ENCODE data around the gene PTPDC1. TPM values are rescaled to one million over a fixed set of nuclear protein-coding genes. Genes with fewer than 3 reads are reported as not detected.

PTPDC1 gene
- total and polyA plus RNA-seq, 4 donors, result 0.45 to 5.1 (median 1.1) TPM

DNA sequence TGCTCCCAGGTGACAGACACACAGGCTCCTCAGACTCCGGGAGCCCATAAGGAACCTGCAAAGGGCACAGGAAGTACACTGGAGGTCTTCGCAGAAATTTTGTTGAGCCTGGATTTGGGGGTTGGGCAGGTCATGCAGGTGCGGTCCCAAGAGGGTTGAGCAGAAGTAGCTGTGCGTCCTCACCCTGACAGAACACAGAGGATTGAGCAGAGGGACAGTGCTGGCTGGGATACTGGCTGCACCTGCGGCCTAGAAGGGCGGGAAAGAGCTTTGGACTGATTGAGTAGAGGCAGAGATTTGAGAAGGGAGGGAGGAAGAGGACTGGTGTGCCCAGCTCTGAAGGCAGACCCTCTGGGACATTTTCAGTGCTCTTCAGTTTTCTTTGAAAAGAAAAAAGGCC lies 65.4 kb downstream of the PTPDC1 start:
- Histone ChIP-seq H3K27me3 (ENCODE audit: control insufficient read depth in 4 of 4, insufficient read depth in 4 of 4, low read length in 3 of 4) (no peaks in the 10 kb centered on the region), H3K9ac (ENCODE audit: low read depth in 1 of 2, low read length in 2 of 2) (no peak overlapping the region), H3K36me3 (ENCODE audit: control insufficient read depth in 4 of 4, insufficient read depth in 3 of 4, low read depth in 1 of 4, low read length in 3 of 4) (no peaks in the 10 kb centered on the region), H3K9me3 (ENCODE audit: control insufficient read depth in 4 of 4, low read length in 3 of 4) (no peaks in the 10 kb centered on the region), H3K27ac (ENCODE audit: low read depth in 1 of 2, low read length in 2 of 2) (no peak overlapping the region), H3K4me3 (ENCODE audit: low read depth in 1 of 3, low read length in 3 of 3) (no peak overlapping the region), H3K4me1 (ENCODE audit: control insufficient read depth in 4 of 4, insufficient read depth in 4 of 4, low read length in 3 of 4) (no peaks in the 10 kb centered on the region)
- WGBS, result 91% methylated on average over 6 of the region's 6 CpGs
- no peak for DNase-seq (ENCODE audit: low spot score)
- TF ChIP-seq, protein P1, sequence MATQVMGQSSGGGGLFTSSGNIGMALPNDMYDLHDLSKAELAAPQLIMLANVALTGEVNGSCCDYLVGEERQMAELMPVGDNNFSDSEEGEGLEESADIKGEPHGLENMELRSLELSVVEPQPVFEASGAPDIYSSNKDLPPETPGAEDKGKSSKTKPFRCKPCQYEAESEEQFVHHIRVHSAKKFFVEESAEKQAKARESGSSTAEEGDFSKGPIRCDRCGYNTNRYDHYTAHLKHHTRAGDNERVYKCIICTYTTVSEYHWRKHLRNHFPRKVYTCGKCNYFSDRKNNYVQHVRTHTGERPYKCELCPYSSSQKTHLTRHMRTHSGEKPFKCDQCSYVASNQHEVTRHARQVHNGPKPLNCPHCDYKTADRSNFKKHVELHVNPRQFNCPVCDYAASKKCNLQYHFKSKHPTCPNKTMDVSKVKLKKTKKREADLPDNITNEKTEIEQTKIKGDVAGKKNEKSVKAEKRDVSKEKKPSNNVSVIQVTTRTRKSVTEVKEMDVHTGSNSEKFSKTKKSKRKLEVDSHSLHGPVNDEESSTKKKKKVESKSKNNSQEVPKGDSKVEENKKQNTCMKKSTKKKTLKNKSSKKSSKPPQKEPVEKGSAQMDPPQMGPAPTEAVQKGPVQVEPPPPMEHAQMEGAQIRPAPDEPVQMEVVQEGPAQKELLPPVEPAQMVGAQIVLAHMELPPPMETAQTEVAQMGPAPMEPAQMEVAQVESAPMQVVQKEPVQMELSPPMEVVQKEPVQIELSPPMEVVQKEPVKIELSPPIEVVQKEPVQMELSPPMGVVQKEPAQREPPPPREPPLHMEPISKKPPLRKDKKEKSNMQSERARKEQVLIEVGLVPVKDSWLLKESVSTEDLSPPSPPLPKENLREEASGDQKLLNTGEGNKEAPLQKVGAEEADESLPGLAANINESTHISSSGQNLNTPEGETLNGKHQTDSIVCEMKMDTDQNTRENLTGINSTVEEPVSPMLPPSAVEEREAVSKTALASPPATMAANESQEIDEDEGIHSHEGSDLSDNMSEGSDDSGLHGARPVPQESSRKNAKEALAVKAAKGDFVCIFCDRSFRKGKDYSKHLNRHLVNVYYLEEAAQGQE (IDR thresholded peaks at IDR 0.05), result no peak
- TF ChIP-seq JUND (IDR thresholded peaks at IDR 0.05), result no peak
- TF ChIP-seq, protein P2, sequence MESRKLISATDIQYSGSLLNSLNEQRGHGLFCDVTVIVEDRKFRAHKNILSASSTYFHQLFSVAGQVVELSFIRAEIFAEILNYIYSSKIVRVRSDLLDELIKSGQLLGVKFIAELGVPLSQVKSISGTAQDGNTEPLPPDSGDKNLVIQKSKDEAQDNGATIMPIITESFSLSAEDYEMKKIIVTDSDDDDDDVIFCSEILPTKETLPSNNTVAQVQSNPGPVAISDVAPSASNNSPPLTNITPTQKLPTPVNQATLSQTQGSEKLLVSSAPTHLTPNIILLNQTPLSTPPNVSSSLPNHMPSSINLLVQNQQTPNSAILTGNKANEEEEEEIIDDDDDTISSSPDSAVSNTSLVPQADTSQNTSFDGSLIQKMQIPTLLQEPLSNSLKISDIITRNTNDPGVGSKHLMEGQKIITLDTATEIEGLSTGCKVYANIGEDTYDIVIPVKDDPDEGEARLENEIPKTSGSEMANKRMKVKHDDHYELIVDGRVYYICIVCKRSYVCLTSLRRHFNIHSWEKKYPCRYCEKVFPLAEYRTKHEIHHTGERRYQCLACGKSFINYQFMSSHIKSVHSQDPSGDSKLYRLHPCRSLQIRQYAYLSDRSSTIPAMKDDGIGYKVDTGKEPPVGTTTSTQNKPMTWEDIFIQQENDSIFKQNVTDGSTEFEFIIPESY (IDR thresholded peaks at IDR 0.05), result no peak

DNA sequence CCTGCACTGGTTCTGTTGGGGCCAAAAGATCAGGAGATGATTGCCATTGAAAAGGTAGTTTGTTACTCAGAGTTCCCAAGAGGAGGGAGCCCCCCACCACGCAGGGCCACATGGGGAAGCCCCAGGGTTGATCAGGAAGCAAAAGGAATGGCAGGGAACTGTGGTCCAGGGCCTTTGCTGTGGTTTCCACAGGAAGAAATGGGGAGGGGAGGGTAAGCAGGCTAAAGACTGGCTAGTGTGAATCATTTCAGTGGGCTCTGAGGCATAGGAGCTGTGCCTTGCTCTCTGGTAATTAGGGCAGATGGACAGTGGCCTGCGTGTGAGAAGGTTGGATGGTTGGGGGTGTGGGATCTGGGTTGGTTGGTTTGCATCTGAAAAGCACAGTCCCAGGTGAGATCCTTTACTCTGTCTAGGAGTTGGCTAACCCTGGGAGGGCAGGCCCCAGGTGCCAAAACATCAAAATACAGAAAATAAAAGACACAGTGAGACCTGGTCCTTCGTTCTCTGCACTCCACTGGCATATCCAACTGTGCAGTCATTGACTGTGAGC lies 66.1 kb downstream of the PTPDC1 start:
- H3K27me3 ChIP-seq (ENCODE audit: control insufficient read depth in 4 of 4, insufficient read depth in 4 of 4, low read length in 3 of 4), result no peaks in the 10 kb centered on the region
- H3K36me3 ChIP-seq (ENCODE audit: control insufficient read depth in 4 of 4, insufficient read depth in 3 of 4, low read depth in 1 of 4, low read length in 3 of 4), result no peaks in the 10 kb centered on the region
- H3K4me3 ChIP-seq (ENCODE audit: low read depth in 1 of 3, low read length in 3 of 3), result no peak overlapping the region
- 89% methylated on average over 3 of the region's 3 CpGs for WGBS
- TF ChIP-seq RAD21 (IDR thresholded peaks at IDR 0.05) (no peak), HNF4A (conservative IDR thresholded peaks at IDR 0.05) (no peak), FOXA1 (IDR thresholded peaks at IDR 0.05) (no peak), TAF1 (conservative IDR thresholded peaks at IDR 0.05) (no peak), FOXA2 (IDR thresholded peaks at IDR 0.05) (no peak), HNF4G (IDR thresholded peaks at IDR 0.05) (no peak), JUND (IDR thresholded peaks at IDR 0.05) (no peak), GABPA (IDR thresholded peaks at IDR 0.05 in 1 of 2, conservative IDR thresholded peaks at IDR 0.05 in 1 of 2) (no peak), SP1 (IDR thresholded peaks at IDR 0.05) (no peak), YY1 (IDR thresholded peaks at IDR 0.05) (no peak), RXRA (IDR thresholded peaks at IDR 0.05) (no peak), EGR1 (IDR thresholded peaks at IDR 0.05; ENCODE audit: low read depth in 2 of 2) (no peak), NR2F2 (IDR thresholded peaks at IDR 0.05) (no peak)
- TF ChIP-seq, protein P1 (IDR thresholded peaks at IDR 0.05), result no peak
- TF ChIP-seq, protein P3, sequence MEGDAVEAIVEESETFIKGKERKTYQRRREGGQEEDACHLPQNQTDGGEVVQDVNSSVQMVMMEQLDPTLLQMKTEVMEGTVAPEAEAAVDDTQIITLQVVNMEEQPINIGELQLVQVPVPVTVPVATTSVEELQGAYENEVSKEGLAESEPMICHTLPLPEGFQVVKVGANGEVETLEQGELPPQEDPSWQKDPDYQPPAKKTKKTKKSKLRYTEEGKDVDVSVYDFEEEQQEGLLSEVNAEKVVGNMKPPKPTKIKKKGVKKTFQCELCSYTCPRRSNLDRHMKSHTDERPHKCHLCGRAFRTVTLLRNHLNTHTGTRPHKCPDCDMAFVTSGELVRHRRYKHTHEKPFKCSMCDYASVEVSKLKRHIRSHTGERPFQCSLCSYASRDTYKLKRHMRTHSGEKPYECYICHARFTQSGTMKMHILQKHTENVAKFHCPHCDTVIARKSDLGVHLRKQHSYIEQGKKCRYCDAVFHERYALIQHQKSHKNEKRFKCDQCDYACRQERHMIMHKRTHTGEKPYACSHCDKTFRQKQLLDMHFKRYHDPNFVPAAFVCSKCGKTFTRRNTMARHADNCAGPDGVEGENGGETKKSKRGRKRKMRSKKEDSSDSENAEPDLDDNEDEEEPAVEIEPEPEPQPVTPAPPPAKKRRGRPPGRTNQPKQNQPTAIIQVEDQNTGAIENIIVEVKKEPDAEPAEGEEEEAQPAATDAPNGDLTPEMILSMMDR (IDR thresholded peaks at IDR 0.05; ENCODE audit: low read depth, low read length, missing input control), result no peak
- TF ChIP-seq, protein P2 (IDR thresholded peaks at IDR 0.05), result no peak
- TF ChIP-seq, protein P4, sequence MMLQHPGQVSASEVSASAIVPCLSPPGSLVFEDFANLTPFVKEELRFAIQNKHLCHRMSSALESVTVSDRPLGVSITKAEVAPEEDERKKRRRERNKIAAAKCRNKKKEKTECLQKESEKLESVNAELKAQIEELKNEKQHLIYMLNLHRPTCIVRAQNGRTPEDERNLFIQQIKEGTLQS (IDR thresholded peaks at IDR 0.05), result no peak
- TF ChIP-seq, protein P5, sequence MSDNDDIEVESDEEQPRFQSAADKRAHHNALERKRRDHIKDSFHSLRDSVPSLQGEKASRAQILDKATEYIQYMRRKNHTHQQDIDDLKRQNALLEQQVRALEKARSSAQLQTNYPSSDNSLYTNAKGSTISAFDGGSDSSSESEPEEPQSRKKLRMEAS (IDR thresholded peaks at IDR 0.05), result no peak
- H3K4me1 ChIP-seq (ENCODE audit: control insufficient read depth in 4 of 4, insufficient read depth in 4 of 4, low read length in 3 of 4), result no peaks in the 10 kb centered on the region
- no peak overlapping the region for H3K9ac ChIP-seq (ENCODE audit: low read depth in 1 of 2, low read length in 2 of 2)
- no peak overlapping the region for H3K27ac ChIP-seq (ENCODE audit: low read depth in 1 of 2, low read length in 2 of 2)
- no peaks in the 10 kb centered on the region for H3K9me3 ChIP-seq (ENCODE audit: control insufficient read depth in 4 of 4, low read length in 3 of 4)
- DNase-seq (ENCODE audit: low spot score), result no peak
